Neural cell (in vitro differentiated cells): ENCODE data around the gene TMEM131.

ENCODE experiments used
- EZH2 ChIP-seq: fragments of 200-600, 300-800 bp; shearing (Covaris generic), sonication (generic); IDR thresholded peaks from 2 replicates; pipeline ENCODE4 v1.6.1; 2014; ENCODE audit warnings: antibody characterized with exemption, low read length, borderline replicate concordance, mild to moderate bottlenecking; ENCODE audit not compliant: insufficient read depth, poor library complexity, severe bottlenecking
- RAD21 ChIP-seq: fragments of 450-650 bp; conservative IDR thresholded peaks from 2 replicates; pipeline ENCODE4 v1.6.1; 2014; ENCODE audit warnings: antibody characterized with exemption, mild to moderate bottlenecking, moderate library complexity
- TF ChIP-seq, protein P1 (sequence below): fragments of 450-650 bp; IDR thresholded peaks from 2 replicates; pipeline ENCODE4 v1.5.1; 2014; ENCODE audit warnings: antibody characterized with exemption, mild to moderate bottlenecking, moderate library complexity; ENCODE audit not compliant: poor library complexity, severe bottlenecking

DNA sequence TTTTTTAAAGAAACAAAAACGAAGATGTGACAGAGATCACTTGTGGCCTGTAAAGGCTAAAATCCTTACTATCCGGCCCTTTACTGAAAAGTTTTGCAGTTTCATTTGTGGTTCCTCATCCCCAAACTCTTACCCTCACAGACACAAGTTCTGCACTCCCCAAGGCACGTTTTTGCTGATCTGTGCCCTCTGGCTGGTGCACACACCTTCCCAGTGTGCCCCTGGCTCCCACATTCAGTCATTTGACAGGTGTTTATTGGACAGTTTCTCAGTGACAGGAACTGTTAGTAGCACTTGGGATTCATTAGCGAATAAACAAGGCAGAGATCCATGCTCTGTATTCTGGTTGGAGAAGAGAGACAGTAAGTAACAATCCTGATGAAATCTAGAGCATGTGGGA, 259.6 kb downstream of the TMEM131 start:
- TF ChIP-seq, protein P1, sequence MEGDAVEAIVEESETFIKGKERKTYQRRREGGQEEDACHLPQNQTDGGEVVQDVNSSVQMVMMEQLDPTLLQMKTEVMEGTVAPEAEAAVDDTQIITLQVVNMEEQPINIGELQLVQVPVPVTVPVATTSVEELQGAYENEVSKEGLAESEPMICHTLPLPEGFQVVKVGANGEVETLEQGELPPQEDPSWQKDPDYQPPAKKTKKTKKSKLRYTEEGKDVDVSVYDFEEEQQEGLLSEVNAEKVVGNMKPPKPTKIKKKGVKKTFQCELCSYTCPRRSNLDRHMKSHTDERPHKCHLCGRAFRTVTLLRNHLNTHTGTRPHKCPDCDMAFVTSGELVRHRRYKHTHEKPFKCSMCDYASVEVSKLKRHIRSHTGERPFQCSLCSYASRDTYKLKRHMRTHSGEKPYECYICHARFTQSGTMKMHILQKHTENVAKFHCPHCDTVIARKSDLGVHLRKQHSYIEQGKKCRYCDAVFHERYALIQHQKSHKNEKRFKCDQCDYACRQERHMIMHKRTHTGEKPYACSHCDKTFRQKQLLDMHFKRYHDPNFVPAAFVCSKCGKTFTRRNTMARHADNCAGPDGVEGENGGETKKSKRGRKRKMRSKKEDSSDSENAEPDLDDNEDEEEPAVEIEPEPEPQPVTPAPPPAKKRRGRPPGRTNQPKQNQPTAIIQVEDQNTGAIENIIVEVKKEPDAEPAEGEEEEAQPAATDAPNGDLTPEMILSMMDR: no peak
- no peak for TF ChIP-seq EZH2
- no peak for TF ChIP-seq RAD21
